HepG2 (cell line): ENCODE results near the gene MRPL34. TPM values are rescaled to one million over a fixed set of nuclear protein-coding genes. Genes with fewer than 3 reads are reported as not detected.

Source experiments
- BCL6 ChIP-seq: IDR thresholded peaks from 2 replicates; pipeline ENCODE4 v1.6.1; 2016; ENCODE audit warnings: missing genetic modification reagents, missing compliant biosample characterization
- ELF3 ChIP-seq: IDR thresholded peaks from 2 replicates; pipeline ENCODE4 v1.6.1; 2016; ENCODE audit warnings: missing genetic modification reagents, missing compliant biosample characterization
- HMGA1 ChIP-seq: sonication (generic); formaldehyde crosslinking; conservative IDR thresholded peaks from 2 replicates; pipeline ENCODE4 v1.4.0; 2020; ENCODE audit warnings: missing genetic modification reagents
- ISL2 ChIP-seq: sonication (generic); formaldehyde crosslinking; IDR thresholded peaks from 2 replicates; pipeline ENCODE4 v1.5.0; 2020; ENCODE audit warnings: missing genetic modification reagents
- KDM4B ChIP-seq: sonication (generic); formaldehyde crosslinking; IDR thresholded peaks from 2 replicates; pipeline ENCODE4 v1.4.0; 2020; ENCODE audit warnings: missing genetic modification reagents
- LCORL ChIP-seq, 2 experiments: fragments of 450-650 bp in 1 of 2; sonication (generic) in 1 of 2; formaldehyde crosslinking in 1 of 2; IDR thresholded peaks; 2 replicates each; pipeline versions ENCODE4 v1.5.0 to v1.6.1; 2017 to 2020; ENCODE audit warnings: antibody characterized with exemption in 1 of 2, missing genetic modification reagents in 1 of 2
- NFE2 ChIP-seq: sonication (generic); formaldehyde crosslinking; IDR thresholded peaks from 2 replicates; pipeline ENCODE4 v1.4.0; 2020; ENCODE audit warnings: missing genetic modification reagents
- NR2F6 ChIP-seq, 2 experiments: IDR thresholded peaks; 2 replicates each; pipeline ENCODE4 v1.6.1; 2016; ENCODE audit warnings: antibody characterized with exemption in 1 of 2, mild to moderate bottlenecking in 1 of 2
- PRMT3 ChIP-seq: sonication (generic); formaldehyde crosslinking; IDR thresholded peaks from 2 replicates; pipeline ENCODE4 v1.8.1; 2022; ENCODE audit warnings: low read depth, mild to moderate bottlenecking, moderate library complexity, missing genetic modification reagents, borderline replicate concordance
- SSRP1 ChIP-seq: IDR thresholded peaks from 2 replicates; pipeline ENCODE4 v1.6.1; 2016; ENCODE audit warnings: control low read depth
- TFDP1 ChIP-seq: IDR thresholded peaks from 2 replicates; pipeline ENCODE4 v1.6.1; 2016; ENCODE audit warnings: missing compliant biosample characterization, missing genetic modification reagents, borderline replicate concordance
- XBP1 ChIP-seq: sonication (generic); formaldehyde crosslinking; IDR thresholded peaks from 2 replicates; pipeline ENCODE4 v1.5.0; 2020; ENCODE audit warnings: missing genetic modification reagents
- ZBTB20 ChIP-seq: sonication (generic); formaldehyde crosslinking; IDR thresholded peaks from 2 replicates; pipeline ENCODE4 v1.8.1; 2023; ENCODE audit warnings: missing genetic modification reagents, low read depth, mild to moderate bottlenecking, borderline replicate concordance
- ZBTB33 ChIP-seq: sonication (generic); formaldehyde crosslinking; IDR thresholded peaks from 2 replicates; pipeline ENCODE4 v1.4.0; 2020; ENCODE audit warnings: missing genetic modification reagents
- ZBTB4 ChIP-seq: sonication (generic); formaldehyde crosslinking; IDR thresholded peaks from 2 replicates; pipeline ENCODE4 v1.4.0; 2020; ENCODE audit warnings: missing genetic modification reagents, mild to moderate bottlenecking, borderline replicate concordance
- ZBTB7A ChIP-seq: sonication (generic); formaldehyde crosslinking; IDR thresholded peaks from 2 replicates; pipeline ENCODE4 v1.8.0; 2022; ENCODE audit warnings: mild to moderate bottlenecking, missing genetic modification reagents
- ZNF3 ChIP-seq: IDR thresholded peaks from 2 replicates; pipeline ENCODE4 v1.7.0; 2017; ENCODE audit warnings: inconsistent platforms
- ZNF441 ChIP-seq: sonication (generic); formaldehyde crosslinking; IDR thresholded peaks from 2 replicates; pipeline ENCODE4 v1.7.0; 2021; ENCODE audit warnings: missing genetic modification reagents, borderline replicate concordance
- ZNF768 ChIP-seq: sonication (generic); formaldehyde crosslinking; IDR thresholded peaks from 2 replicates; pipeline ENCODE4 v1.4.0; 2020; ENCODE audit warnings: missing genetic modification reagents
- ZSCAN29 ChIP-seq: sonication (generic); formaldehyde crosslinking; conservative IDR thresholded peaks from 2 replicates; pipeline ENCODE4 v1.4.0; 2020; ENCODE audit warnings: mild to moderate bottlenecking, missing genetic modification reagents
- polyA plus RNA-seq, 8 experiments: library from polyadenylated mRNA; depleted of rRNA in 3 of 8; stranded (reverse) in 7 of 8; unstranded in 1 of 8; fragments of >200 nt; fragmentation: Illumina TruSeq in 4 of 8; extraction: Trizol in 4 of 8; gene quantifications; 2 replicates each; pipeline versions ENCODE4 v1.2.1 to v1.2.3, GENCODE V29; 2011 to 2016; ENCODE audit warnings: low read depth in 4 of 8, missing spikeins in 1 of 8, mixed read lengths in 1 of 8; ENCODE audit not compliant: insufficient read depth in 1 of 8
- total RNA-seq, 5 experiments: library from RNA; depleted of rRNA; stranded (reverse); fragments of >200 nt; fragmentation: Illumina TruSeq; extraction: Trizol; gene quantifications; 2 replicates each; pipeline ENCODE4 v1.2.3, GENCODE V29; 2016; ENCODE audit warnings: low read depth in 1 of 5
- TF ChIP-seq, protein P1 (sequence below): IDR thresholded peaks from 2 replicates; pipeline ENCODE4 v1.6.1; 2016; ENCODE audit warnings: low read depth, control low read depth

The MRPL34 gene
- total and polyA plus RNA-seq, 2 of the 13 experiments (the other 11 are each of a cell fraction or from before 2014, with no cell fraction given), result 74.0 to 77.3 TPM

DNA sequence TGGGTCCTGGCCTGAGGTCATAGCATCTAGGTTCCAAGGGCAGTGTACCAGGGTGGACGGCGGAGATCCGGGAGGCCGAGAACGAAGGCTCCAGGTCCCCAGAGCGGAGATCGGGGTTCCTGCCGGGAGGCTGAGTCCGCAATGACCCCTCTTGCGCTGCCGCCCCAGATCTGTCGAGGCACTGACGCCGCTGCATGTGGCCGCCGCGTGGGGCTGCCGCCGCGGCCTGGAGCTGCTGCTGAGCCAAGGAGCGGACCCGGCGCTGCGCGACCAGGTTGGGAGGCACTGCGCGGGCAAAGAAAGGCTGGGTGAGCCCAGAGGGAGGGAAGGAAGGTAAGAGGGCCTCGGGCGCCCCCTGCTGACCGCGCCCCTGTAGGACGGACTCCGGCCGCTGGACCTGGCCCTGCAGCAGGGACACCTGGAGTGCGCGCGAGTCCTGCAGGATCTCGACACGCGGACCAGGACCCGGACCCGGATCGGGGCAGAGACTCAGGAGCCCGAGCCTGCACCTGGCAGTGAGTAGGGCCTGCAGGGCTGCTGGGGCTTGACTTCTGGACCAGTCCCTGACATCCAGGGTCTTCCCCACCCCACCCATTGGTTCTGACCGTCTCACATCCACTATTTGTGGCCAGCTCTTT is 23.1 kb upstream of the MRPL34 start (continued):
- no peak for TF ChIP-seq ZSCAN29 (CRISPR knock-in tag)
- 0 out of 2 replicates have a peak, but pooled peaks have one; percentile 63 for TF ChIP-seq PRMT3 (CRISPR knock-in tag)
- no peak for TF ChIP-seq LCORL (IDR thresholded peaks at IDR 0.05)
- peak; percentile 67 for TF ChIP-seq LCORL (CRISPR knock-in tag; IDR thresholded peaks at IDR 0.05)
- TF ChIP-seq KDM4B, result 0 out of 2 replicates have a peak, but pooled peaks have one; percentile 29
- TF ChIP-seq SSRP1 (CRISPR knock-in tag), result 0 out of 2 replicates have a peak, but pooled peaks have one; percentile 63
- peak; percentile 41; the same call in 1 of the 2 replicates for TF ChIP-seq ZNF768 (CRISPR knock-in tag)
- TF ChIP-seq HMGA1 (CRISPR knock-in tag), result no peak
- peak; percentile 49; the same call in 1 of the 2 replicates for TF ChIP-seq ELF3 (CRISPR knock-in tag)
- TF ChIP-seq, protein P1, sequence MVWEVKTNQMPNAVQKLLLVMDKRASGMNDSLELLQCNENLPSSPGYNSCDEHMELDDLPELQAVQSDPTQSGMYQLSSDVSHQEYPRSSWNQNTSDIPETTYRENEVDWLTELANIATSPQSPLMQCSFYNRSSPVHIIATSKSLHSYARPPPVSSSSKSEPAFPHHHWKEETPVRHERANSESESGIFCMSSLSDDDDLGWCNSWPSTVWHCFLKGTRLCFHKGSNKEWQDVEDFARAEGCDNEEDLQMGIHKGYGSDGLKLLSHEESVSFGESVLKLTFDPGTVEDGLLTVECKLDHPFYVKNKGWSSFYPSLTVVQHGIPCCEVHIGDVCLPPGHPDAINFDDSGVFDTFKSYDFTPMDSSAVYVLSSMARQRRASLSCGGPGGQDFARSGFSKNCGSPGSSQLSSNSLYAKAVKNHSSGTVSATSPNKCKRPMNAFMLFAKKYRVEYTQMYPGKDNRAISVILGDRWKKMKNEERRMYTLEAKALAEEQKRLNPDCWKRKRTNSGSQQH, result 0 out of 2 replicates have a peak, but pooled peaks have one; percentile 31
- TF ChIP-seq ZBTB4 (CRISPR knock-in tag), result 0 out of 2 replicates have a peak, but pooled peaks have one; percentile 53
- 0 out of 2 replicates have a peak, but pooled peaks have one; percentile 18 for TF ChIP-seq BCL6 (CRISPR knock-in tag)
- no peak for TF ChIP-seq XBP1 (CRISPR knock-in tag)
- TF ChIP-seq ZBTB20, result 0 out of 2 replicates have a peak, but pooled peaks have one; percentile 24
- TF ChIP-seq ISL2 (CRISPR knock-in tag), result 0 out of 2 replicates have a peak, but pooled peaks have one; percentile 36
- no peak for TF ChIP-seq ZBTB7A (CRISPR knock-in tag)
- no peak for TF ChIP-seq NFE2 (CRISPR knock-in tag)
- no peak for TF ChIP-seq ZNF441 (CRISPR knock-in tag)
- TF ChIP-seq NR2F6 (IDR thresholded peaks at IDR 0.05), result no peak
- peak; percentile 40; the same call in 1 of the 2 replicates for TF ChIP-seq NR2F6 (CRISPR knock-in tag; IDR thresholded peaks at IDR 0.05)
- TF ChIP-seq ZBTB33 (CRISPR knock-in tag), result peak; percentile 68; the same call in 1 of the 2 replicates
- TF ChIP-seq TFDP1, result peak; percentile 59; the same call in 1 of the 2 replicates
- TF ChIP-seq ZNF3 (CRISPR knock-in tag), result no peak
